Measurements from ENCODE around the gene ADAT3. TPM values are rescaled to one million over a fixed set of nuclear protein-coding genes. Genes with fewer than 3 reads are reported as not detected.

Gene ADAT3
- total RNA-seq, 4 donors from 2014 or later: 2.4 to 6.2 (median 3.9) TPM

DNA sequence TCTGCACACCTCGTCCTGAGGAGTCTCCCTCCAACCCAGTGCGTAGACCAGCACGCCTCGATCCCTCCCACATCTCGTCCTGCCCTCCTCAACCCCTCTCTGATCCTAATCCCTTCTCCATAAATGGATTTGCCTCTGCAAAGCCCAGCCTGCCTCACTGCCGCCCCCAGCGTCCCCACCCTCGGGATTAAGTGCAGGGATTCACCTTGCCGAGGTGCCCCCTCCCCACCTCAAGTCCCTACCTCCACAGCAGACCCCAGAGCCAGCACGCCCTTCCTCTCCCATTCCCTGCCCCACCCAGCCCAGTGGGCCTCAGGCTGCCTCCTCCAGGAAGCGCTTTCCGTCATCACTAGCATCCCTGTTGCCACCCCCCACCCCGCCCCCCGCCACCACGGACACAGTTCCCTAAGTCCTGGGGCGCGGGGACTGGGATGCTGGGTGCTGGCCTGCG lies 45.8 kb upstream of the ADAT3 start:
- DNase-seq (ENCODE audit: low spot score) (no peak), ATAC-seq (ENCODE audit: low FRiP score) (no peak)
- TF ChIP-seq, protein P1, sequence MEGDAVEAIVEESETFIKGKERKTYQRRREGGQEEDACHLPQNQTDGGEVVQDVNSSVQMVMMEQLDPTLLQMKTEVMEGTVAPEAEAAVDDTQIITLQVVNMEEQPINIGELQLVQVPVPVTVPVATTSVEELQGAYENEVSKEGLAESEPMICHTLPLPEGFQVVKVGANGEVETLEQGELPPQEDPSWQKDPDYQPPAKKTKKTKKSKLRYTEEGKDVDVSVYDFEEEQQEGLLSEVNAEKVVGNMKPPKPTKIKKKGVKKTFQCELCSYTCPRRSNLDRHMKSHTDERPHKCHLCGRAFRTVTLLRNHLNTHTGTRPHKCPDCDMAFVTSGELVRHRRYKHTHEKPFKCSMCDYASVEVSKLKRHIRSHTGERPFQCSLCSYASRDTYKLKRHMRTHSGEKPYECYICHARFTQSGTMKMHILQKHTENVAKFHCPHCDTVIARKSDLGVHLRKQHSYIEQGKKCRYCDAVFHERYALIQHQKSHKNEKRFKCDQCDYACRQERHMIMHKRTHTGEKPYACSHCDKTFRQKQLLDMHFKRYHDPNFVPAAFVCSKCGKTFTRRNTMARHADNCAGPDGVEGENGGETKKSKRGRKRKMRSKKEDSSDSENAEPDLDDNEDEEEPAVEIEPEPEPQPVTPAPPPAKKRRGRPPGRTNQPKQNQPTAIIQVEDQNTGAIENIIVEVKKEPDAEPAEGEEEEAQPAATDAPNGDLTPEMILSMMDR (IDR thresholded peaks at IDR 0.05): no peak

DNA sequence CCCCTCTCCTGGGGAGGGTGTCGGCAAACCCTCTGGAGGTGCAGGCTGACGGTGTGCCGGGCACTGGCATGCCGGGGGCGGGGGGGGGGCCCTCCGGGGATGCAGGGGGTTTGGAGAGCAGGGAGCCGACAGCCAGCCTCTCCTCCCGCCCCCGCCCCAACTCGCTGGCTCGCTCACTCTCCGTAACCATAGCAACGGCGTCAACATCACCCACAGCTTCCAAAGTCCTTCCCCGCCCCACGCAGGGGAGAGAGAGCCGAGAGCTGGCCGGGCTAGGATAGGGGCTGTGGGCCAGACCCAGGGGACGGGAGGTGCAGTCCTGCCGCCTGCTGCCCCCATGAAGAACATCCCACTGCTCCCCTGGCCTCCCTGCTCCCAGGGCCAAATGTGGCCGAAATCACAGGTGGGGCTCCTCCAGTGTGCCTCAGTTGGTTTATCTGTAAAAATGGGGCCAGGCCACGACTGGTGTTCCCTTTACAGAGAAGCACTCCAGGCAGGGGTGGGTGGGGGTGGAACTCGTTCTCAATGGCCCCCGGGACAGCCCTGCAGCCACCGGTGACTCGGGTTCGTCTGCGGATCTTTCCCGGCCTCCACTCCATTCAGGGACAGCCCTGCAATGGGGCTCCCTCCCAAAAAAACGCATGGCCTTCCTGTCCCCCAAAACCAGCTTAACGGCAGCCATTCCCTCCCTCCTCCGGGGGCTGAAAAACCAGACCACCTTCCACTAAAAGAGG lies 45.0 kb upstream of the ADAT3 start:
- no peak for DNase-seq (ENCODE audit: low spot score)
- ATAC-seq (ENCODE audit: low FRiP score): no peak
- TF ChIP-seq, protein P1 (IDR thresholded peaks at IDR 0.05): no peak

DNA sequence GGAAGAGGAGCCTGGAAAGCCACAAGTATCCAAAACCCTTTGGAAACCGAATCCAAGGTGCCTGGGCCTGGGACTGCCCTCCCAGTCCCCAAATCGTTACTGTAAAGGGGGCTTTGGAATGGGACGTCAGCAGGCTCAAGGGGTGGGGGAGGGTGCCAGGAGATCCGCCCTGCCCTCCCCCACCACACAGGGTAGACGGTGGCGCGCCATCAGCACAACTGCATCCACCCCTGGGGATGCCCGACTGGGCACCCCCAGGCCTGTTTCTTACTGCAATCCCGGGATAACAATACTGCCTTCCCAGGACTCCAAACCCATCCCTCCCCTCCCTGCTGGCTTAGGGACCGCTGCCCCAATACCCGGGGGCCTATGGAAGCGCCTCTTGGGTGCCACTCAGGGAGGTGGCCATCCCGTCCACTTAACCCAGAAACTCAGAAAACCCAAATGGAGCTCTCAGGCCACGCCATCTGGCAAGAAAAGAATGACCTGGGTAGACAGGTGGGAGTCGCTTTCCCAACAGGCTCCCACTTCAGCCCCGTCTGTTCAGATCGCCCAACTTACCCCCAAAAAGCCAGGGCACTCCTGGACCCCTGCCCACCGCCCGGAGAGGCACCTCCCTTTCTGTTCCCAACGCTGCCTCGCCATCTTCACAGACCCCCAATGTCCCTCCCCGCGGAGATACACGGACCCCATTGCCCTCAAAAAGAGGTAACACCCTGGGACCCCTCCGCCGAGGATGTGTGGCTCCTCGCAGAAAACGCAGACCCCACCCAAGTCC lies 44.2 kb upstream of the ADAT3 start:
- DNase-seq (ENCODE audit: low spot score): no peak

DNA sequence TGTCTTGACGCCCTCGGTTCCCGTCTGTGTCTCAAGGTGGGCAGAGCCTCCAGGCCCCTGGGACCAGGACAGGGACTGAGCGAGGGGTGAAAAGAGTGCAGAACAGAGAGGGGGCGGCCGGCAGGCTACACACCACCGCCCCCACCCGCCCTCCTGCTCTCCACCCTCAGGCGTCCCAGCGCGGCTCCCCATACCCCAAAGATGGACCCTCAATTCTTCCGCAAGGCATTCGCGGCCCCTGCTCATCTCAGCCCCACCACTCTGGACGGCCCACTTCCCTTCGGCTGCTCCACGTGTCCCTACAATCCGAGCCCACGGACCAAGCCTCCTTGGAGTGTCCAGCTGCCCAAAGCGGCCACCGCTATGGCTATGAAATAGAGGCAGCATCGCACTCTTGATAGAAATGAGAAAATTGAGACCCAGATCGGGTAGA lies 43.6 kb upstream of the ADAT3 start:
- TF ChIP-seq, protein P1 (IDR thresholded peaks at IDR 0.05): no peak
- DNase-seq (ENCODE audit: low spot score) (no peak), ATAC-seq (ENCODE audit: low FRiP score) (no peak)

More for the DNA sequence above, 44.2 kb upstream of the ADAT3 start:
- TF ChIP-seq, protein P1 (IDR thresholded peaks at IDR 0.05): no peak
- ATAC-seq (ENCODE audit: low FRiP score): no peak

DNA sequence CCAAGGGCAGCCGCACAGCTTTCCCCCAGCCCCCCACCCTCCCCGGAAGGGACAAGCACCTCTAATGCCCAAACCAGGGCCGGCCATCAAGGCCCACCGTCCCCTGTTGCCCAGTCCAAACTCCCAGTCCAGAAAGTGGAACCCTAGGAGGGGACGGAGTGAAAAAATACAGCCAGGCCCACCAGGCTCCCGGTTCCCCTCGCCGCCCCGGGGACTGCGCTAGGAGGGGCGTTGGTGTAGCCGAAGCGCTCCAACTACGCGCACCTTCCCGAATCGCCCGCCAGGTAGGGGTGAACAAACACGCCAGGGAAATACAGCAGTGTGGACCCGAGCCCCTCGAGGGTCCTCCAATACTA lies 43.2 kb upstream of the ADAT3 start:
- TF ChIP-seq, protein P1 (IDR thresholded peaks at IDR 0.05): no peak
- no peak for ATAC-seq (ENCODE audit: low FRiP score)
- DNase-seq (ENCODE audit: low spot score): no peak

DNA sequence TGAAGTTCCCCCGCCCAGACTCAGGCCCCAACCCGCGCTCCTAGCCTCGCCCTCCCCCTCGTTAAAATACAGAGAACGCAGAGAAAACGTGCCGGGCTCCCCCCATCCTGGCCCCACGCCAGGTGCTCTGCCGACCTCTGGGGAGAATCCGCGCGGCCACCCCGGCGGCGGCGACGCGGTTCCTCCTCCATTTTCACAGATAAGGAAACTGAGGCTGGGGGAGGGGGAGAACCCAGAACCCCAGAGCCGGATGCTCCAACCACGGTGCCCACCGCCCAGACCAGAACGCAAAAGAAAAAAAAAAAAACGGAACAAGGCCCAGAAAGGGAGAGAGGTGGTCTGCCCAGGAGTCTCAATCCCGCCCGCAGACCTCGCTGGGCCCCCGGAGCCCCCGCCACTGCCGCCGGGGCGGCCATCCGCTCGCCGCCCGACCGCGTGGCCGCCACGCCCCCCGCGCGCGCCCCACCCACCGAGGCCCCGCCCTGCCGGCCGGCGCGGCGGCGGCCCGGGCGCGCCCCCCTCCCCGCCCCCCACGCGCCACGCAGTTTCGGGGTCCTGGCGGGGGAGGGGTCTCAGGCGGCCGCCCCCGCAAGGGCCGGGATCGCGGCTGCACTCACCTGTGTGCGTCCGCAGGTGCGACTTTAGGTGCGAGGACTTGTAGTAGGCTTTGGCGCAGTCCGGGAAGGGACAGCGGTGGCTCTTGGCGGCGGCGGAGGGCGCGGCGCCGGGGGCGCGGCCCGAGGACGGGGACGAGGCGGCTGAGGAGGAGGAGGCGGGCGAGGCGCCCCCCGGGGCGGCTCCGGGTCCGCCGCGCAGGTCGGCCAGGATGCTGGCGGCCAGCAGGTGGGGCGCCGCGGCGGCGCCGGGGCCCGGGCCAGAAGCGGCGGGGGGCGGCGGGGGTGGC lies 42.5 kb upstream of the ADAT3 start:
- ATAC-seq (ENCODE audit: low FRiP score) (no peak), DNase-seq (ENCODE audit: low spot score) (no peak)
- TF ChIP-seq, protein P1 (IDR thresholded peaks at IDR 0.05): no peak

Data from omental fat pad (tissue), 4 donors.